Mesendoderm (in vitro differentiated cells): ENCODE measurements around the gene LGALS7. TPM values are rescaled to one million over a fixed set of nuclear protein-coding genes. Genes with fewer than 3 reads are reported as not detected.

Experiments
- small RNA-seq: library from polyadenylated mRNA; stranded (forward); fragments of <200 nt; extraction: miRNeasy Mini kit (QIAGEN cat#:217004); gene quantifications from one replicate; pipeline ENCODE3, GENCODE V24; 2013; ENCODE audit not compliant: insufficient read depth

The LGALS7 gene

Small RNAs within 50 kb of the gene (small RNA-seq; reads per million reads assigned to genes)
- gene RNU6-140P = not detected
